ENCODE results near the gene ZNF774. TPM values are rescaled to one million over a fixed set of nuclear protein-coding genes. Genes with fewer than 3 reads are reported as not detected.

ZNF774 gene
- total RNA-seq, 1 donor from 2014 or later: 8.3 TPM

GRCh38 chr15:90400005-90400758 is 48.1 kb downstream of the ZNF774 start:
- Mint-ChIP-seq H3K4me1 (peaks cover 34% of the 10 kb centered on the region), H3K27me3 (ENCODE audit: insufficient read depth, low read depth) (no peaks in the 10 kb centered on the region), H3K36me3 (peaks cover 2% of the 10 kb centered on the region), H3K4me3 (no peak overlapping the region), H3K27ac (peak overlapping the region; percentile 95), H3K9me3 (no peaks in the 10 kb centered on the region)
- H3K9ac ChIP-seq: no peak overlapping the region
- H3K79me2 ChIP-seq (ENCODE audit: low read depth): peaks cover 76% of the 10 kb centered on the region
- no peak for DNase-seq (ENCODE audit: low spot score)
- no peak overlapping the region for H3K4me2 ChIP-seq
- H3K27ac ChIP-seq: no peak overlapping the region
- no peaks in the 10 kb centered on the region for H4K20me1 ChIP-seq (ENCODE audit: low read depth)
- H3K4me1 ChIP-seq: peaks cover 18% of the 10 kb centered on the region
- no peaks in the 10 kb centered on the region for H3K9me3 ChIP-seq (ENCODE audit: low read depth)
- no peaks in the 10 kb centered on the region for H3K27me3 ChIP-seq
- H3F3A ChIP-seq (ENCODE audit: low read depth): no peaks in the 10 kb centered on the region
- H3K4me3 ChIP-seq: no peak overlapping the region
- TF ChIP-seq EZH2 (IDR thresholded peaks at IDR 0.05): no peak
- no peak for TF ChIP-seq EZH2phosphoT487 (IDR thresholded peaks at IDR 0.05)
- TF ChIP-seq CTCF (IDR thresholded peaks at IDR 0.05): no peak
- no peaks in the 10 kb centered on the region for H3K36me3 ChIP-seq
- no peak overlapping the region for H2AFZ ChIP-seq (replicated peaks)

- no peaks in the 10 kb centered on the region for H3K9me3 ChIP-seq (ENCODE audit: low read depth)
- H3K36me3 ChIP-seq: no peaks in the 10 kb centered on the region
- DNase-seq (ENCODE audit: low spot score): peak; percentile 57
- H3K9ac ChIP-seq: no peak overlapping the region
- H3K27me3 ChIP-seq: no peaks in the 10 kb centered on the region
- Mint-ChIP-seq H3K4me3 (peak overlapping the region; percentile 46), H3K4me1 (peaks cover 34% of the 10 kb centered on the region), H3K27ac (peak overlapping the region; percentile 95), H3K36me3 (no peaks in the 10 kb centered on the region), H3K27me3 (ENCODE audit: insufficient read depth, low read depth) (no peaks in the 10 kb centered on the region), H3K9me3 (no peaks in the 10 kb centered on the region)
- no peak overlapping the region for H2AFZ ChIP-seq (replicated peaks)
- H3K4me2 ChIP-seq: no peak overlapping the region
- H3K4me3 ChIP-seq: no peak overlapping the region
- TF ChIP-seq EZH2 (IDR thresholded peaks at IDR 0.05) (no peak), CTCF (IDR thresholded peaks at IDR 0.05) (no peak), EZH2phosphoT487 (IDR thresholded peaks at IDR 0.05) (no peak)
- no peaks in the 10 kb centered on the region for H3F3A ChIP-seq (ENCODE audit: low read depth)
- peaks cover 76% of the 10 kb centered on the region for H3K79me2 ChIP-seq (ENCODE audit: low read depth)
- H4K20me1 ChIP-seq (ENCODE audit: low read depth): no peaks in the 10 kb centered on the region
- H3K4me1 ChIP-seq: peaks cover 18% of the 10 kb centered on the region
- no peak overlapping the region for H3K27ac ChIP-seq
These were observed 48.8 kb downstream of the ZNF774 start for GRCh38 chr15:90400759-90401314.

- Histone ChIP-seq H3K4me3 (no peak overlapping the region), H3K27ac (no peak overlapping the region), H3K36me3 (no peaks in the 10 kb centered on the region), H3F3A (ENCODE audit: low read depth) (no peaks in the 10 kb centered on the region), H3K27me3 (no peaks in the 10 kb centered on the region), H3K9me3 (ENCODE audit: low read depth) (no peaks in the 10 kb centered on the region), H2AFZ (replicated peaks) (no peak overlapping the region), H3K9ac (no peak overlapping the region), H3K79me2 (ENCODE audit: low read depth) (peaks cover 76% of the 10 kb centered on the region), H3K4me2 (no peak overlapping the region), H4K20me1 (ENCODE audit: low read depth) (no peaks in the 10 kb centered on the region), H3K4me1 (peaks cover 18% of the 10 kb centered on the region)
- no peaks in the 10 kb centered on the region for H3K27me3 Mint-ChIP-seq (ENCODE audit: insufficient read depth, low read depth)
- H3K4me1 Mint-ChIP-seq: peaks cover 34% of the 10 kb centered on the region
- peak overlapping the region; percentile 95 for H3K27ac Mint-ChIP-seq
- DNase-seq (ENCODE audit: low spot score): no peak
- TF ChIP-seq EZH2 (IDR thresholded peaks at IDR 0.05): no peak
- no peak for TF ChIP-seq CTCF (IDR thresholded peaks at IDR 0.05)
- TF ChIP-seq EZH2phosphoT487 (IDR thresholded peaks at IDR 0.05): no peak
- peak overlapping the region; percentile 46 for H3K4me3 Mint-ChIP-seq
- H3K36me3 Mint-ChIP-seq: peaks cover 1% of the 10 kb centered on the region
- H3K9me3 Mint-ChIP-seq: no peaks in the 10 kb centered on the region
These were observed 49.4 kb downstream of the ZNF774 start for GRCh38 chr15:90401495-90401894.

Data from neural progenitor cell (in vitro differentiated cells).